ENCODE results near the gene PIK3R4.

Gene PIK3R4

GRCh38 chr3:130729154-130729553, 17.5 kb downstream of the PIK3R4 start:
- no peak for TF ChIP-seq CTCF (conservative IDR thresholded peaks at IDR 0.05)

GRCh38 chr3:130728037-130728436, 18.6 kb downstream of the PIK3R4 start:
- no peak for TF ChIP-seq CTCF (conservative IDR thresholded peaks at IDR 0.05)
- peak overlapping the region; percentile 62 for H3K27ac ChIP-seq

More at GRCh38 chr3:130729154-130729553, 17.5 kb downstream of the PIK3R4 start:
- peak overlapping the region; percentile 62 for H3K27ac ChIP-seq

- H3K27ac ChIP-seq, result no peak overlapping the region
- no peak for TF ChIP-seq CTCF (conservative IDR thresholded peaks at IDR 0.05)
Observed at GRCh38 chr3:130725746-130726145, 20.9 kb downstream of the PIK3R4 start.

GRCh38 chr3:130715616-130716015, 31.0 kb downstream of the PIK3R4 start:
- no peak for TF ChIP-seq CTCF (conservative IDR thresholded peaks at IDR 0.05)
- H3K27ac ChIP-seq, result no peak overlapping the region

DNA sequence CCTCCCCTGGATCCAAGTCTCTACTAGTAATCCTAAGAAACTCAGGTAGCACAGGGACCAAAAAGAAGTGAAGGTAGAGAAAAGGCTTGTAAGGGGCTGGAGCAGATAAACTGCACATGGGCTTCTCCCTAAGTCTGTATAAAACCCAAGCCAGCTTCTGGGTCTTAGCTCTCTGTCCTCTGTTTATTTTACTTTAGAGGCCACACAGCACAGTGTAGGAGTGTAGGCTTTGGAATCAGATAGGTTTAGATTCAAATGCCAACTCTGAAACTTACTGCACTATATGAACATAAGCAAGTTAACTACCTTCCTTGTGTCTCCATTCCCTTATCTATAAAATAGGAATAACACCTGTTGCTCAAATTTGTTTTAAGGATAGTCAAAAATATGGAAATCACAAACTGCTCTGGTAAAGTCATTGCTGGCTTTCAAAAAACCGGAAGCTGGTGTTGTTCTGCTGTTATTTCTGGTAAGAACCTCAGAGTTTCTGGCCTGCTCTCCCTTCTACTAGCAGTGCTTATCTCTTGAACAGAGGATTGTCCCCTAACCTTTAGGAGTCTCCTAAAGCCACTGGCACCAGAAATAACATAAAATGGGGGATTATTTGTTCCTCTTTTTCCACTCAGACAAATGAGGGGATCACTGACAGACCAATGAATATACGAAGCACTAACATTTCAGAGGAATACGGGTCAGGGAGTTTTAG, 33.8 kb downstream of the PIK3R4 start:
- H3K27ac ChIP-seq, result no peak overlapping the region
- TF ChIP-seq CTCF (conservative IDR thresholded peaks at IDR 0.05), result no peak

DNA sequence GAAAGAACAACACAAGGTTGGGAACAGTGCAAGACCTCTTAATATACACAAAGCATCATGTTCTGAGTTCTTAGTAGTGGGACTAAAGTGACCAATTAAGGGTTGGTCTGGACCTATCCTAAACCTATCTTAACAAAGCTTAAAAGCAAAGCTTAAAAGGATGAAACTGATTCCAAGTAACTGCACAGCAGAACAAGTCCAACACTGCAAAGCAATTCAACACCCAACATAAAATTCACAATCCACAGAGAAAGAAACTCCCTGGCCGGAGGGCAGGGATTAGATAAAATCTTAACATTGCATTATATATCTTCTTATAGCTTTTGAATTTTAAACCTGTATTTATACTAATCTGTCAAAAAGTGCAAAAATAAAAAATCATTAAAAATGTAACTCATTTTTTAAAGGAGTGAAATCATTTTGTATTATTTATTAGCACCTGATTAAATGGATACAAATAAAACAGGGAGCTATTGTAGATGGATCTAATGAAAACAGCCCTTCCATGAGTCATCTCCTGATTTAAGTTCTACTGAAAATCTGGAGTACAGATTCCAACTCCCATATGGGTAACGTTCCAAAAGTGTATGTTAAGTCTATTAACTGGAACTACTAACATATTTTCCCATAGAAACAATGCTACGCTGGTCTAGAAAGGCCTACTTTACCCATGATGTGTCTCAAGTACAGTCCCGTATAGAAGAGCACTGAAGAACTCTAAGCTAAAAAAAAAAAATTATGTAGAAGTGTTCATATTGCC, 34.9 kb downstream of the PIK3R4 start:
- no peak for TF ChIP-seq CTCF (conservative IDR thresholded peaks at IDR 0.05)
- no peak overlapping the region for H3K27ac ChIP-seq

DNA sequence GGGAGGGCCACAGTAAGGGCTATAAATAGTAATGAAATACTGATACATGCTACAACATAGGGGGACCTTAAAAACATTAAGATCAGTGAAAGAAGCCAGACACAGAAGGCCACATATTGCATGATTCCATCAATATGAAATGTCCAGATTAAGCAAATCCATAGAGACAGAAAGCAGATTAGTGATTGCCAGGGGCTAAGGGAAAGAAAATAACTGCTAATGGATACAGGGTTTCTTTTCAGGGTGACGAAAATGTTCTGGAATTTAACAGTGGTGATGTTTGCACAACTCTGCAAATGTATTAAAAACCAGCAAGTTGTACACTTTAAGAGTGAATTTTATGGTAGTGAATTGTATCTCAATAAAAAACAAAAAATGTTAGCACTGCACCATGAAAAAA, 37.0 kb downstream of the PIK3R4 start:
- TF ChIP-seq CTCF (conservative IDR thresholded peaks at IDR 0.05), result no peak
- no peak overlapping the region for H3K27ac ChIP-seq
